ENCODE measurements around the gene ASB16.

ASB16 gene

GRCh38 chr17:44219108-44219615 lies 48.7 kb downstream of the ASB16 start:
- Histone ChIP-seq H3K27me3 (ENCODE audit: low read depth, low read length) (no peaks in the 10 kb centered on the region), H3K27ac (ENCODE audit: low read length) (peak overlapping the region; percentile 95), H4K20me1 (ENCODE audit: insufficient read depth, low read length) (no peaks in the 10 kb centered on the region), H3K4me1 (ENCODE audit: low read length) (peaks cover 33% of the 10 kb centered on the region), H3K4me2 (ENCODE audit: low read length) (peak overlapping the region; percentile 60), H3K36me3 (replicated peaks; ENCODE audit: low read depth, low read length) (peaks cover 28% of the 10 kb centered on the region), H3K9me3 (ENCODE audit: insufficient read depth, low read length) (no peaks in the 10 kb centered on the region), H3K9ac (ENCODE audit: low read length) (peak overlapping the region; percentile 99), H3K79me2 (ENCODE audit: low read length) (peaks cover 64% of the 10 kb centered on the region), H2AFZ (ENCODE audit: low read depth, low read length) (no peak overlapping the region), H3K4me3 (ENCODE audit: low read length) (peak overlapping the region; percentile 97)
- no peak for TF ChIP-seq EZH2phosphoT487 (IDR thresholded peaks at IDR 0.05; ENCODE audit: low read depth)
- 0 out of 2 replicates have a peak, but pooled peaks have one; percentile 8 for TF ChIP-seq CTCF (IDR thresholded peaks at IDR 0.05; ENCODE audit: low read depth, low read length)

- Histone ChIP-seq H3K79me2 (ENCODE audit: low read length) (peaks cover 63% of the 10 kb centered on the region), H4K20me1 (ENCODE audit: insufficient read depth, low read length) (no peaks in the 10 kb centered on the region), H3K4me3 (ENCODE audit: low read length) (peak within 1 kb of the TSS; percentile 97), H3K36me3 (replicated peaks; ENCODE audit: low read depth, low read length) (peaks cover 22% of the 10 kb centered on the region), H3K9me3 (ENCODE audit: insufficient read depth, low read length) (no peaks in the 10 kb centered on the region), H3K27ac (ENCODE audit: low read length) (peak within 1 kb of the TSS; percentile 95), H3K4me2 (ENCODE audit: low read length) (peak within 1 kb of the TSS; percentile 73), H3K27me3 (ENCODE audit: low read depth, low read length) (no peaks in the 10 kb centered on the region), H3K9ac (ENCODE audit: low read length) (peak within 1 kb of the TSS; percentile 99), H3K4me1 (ENCODE audit: low read length) (peaks cover 33% of the 10 kb centered on the region), H2AFZ (ENCODE audit: low read depth, low read length) (no peak within 1 kb of the TSS)
- no peak for TF ChIP-seq EZH2phosphoT487 (IDR thresholded peaks at IDR 0.05; ENCODE audit: low read depth)
- no peak for TF ChIP-seq CTCF (IDR thresholded peaks at IDR 0.05; ENCODE audit: low read depth, low read length)
These were observed 49.2 kb downstream of the ASB16 start, which contains the start of gene UBTF for GRCh38 chr17:44219616-44220212. TSS of gene UBTF (minus strand) at chr17:44219675. CDS start at chr17:44218229, 1,446 bp downstream.

- H3K4me1 ChIP-seq (ENCODE audit: low read length), result peaks cover 29% of the 10 kb centered on the region
- peak overlapping the region; percentile 99 for H3K9ac ChIP-seq (ENCODE audit: low read length)
- peak overlapping the region; percentile 97 for H3K4me3 ChIP-seq (ENCODE audit: low read length)
- H3K9me3 ChIP-seq (ENCODE audit: insufficient read depth, low read length), result no peaks in the 10 kb centered on the region
- H3K27ac ChIP-seq (ENCODE audit: low read length), result peak overlapping the region; percentile 95
- H3K27me3 ChIP-seq (ENCODE audit: low read depth, low read length), result no peaks in the 10 kb centered on the region
- no peaks in the 10 kb centered on the region for H4K20me1 ChIP-seq (ENCODE audit: insufficient read depth, low read length)
- TF ChIP-seq CTCF (IDR thresholded peaks at IDR 0.05; ENCODE audit: low read depth, low read length) (no peak), EZH2phosphoT487 (IDR thresholded peaks at IDR 0.05; ENCODE audit: low read depth) (no peak)
- no peak overlapping the region for H2AFZ ChIP-seq (ENCODE audit: low read depth, low read length)
- peak overlapping the region; percentile 85 for H3K4me2 ChIP-seq (ENCODE audit: low read length)
- peaks cover 55% of the 10 kb centered on the region for H3K79me2 ChIP-seq (ENCODE audit: low read length)
- peaks cover 15% of the 10 kb centered on the region for H3K36me3 ChIP-seq (replicated peaks; ENCODE audit: low read depth, low read length)
These were observed 49.9 kb downstream of the ASB16 start for GRCh38 chr17:44220213-44221083.
